ENCODE results near the gene ZNF19. TPM values are rescaled to one million over a fixed set of nuclear protein-coding genes. Genes with fewer than 3 reads are reported as not detected.

The ZNF19 gene
- total RNA-seq, 1 donor from 2014 or later = 2.1 TPM

GRCh38 chr16:71479420-71479819 lies 9.7 kb downstream of the ZNF19 start:
- peaks cover 29% of the 10 kb centered on the region for H3K36me3 Mint-ChIP-seq (ENCODE audit: low read depth)
- H3K4me3 Mint-ChIP-seq (ENCODE audit: unreplicated experiment) = no peak overlapping the region
- H3K27me3 Mint-ChIP-seq (ENCODE audit: low read depth) = no peaks in the 10 kb centered on the region
- no peak overlapping the region for H3K27ac Mint-ChIP-seq (ENCODE audit: unreplicated experiment)
- peaks cover 19% of the 10 kb centered on the region for H3K4me1 Mint-ChIP-seq (ENCODE audit: low read depth)
- DNase-seq (ENCODE audit: low spot score) = no peak
- TF ChIP-seq CTCF (IDR thresholded peaks at IDR 0.05) = peak; percentile 70
- H3K9me3 Mint-ChIP-seq (ENCODE audit: low read depth) = no peaks in the 10 kb centered on the region

GRCh38 chr16:71476457-71477124 lies 12.5 kb downstream of the ZNF19 start:
- no peaks in the 10 kb centered on the region for H3K27me3 Mint-ChIP-seq (ENCODE audit: low read depth)
- no peak for DNase-seq (ENCODE audit: low spot score)
- no peaks in the 10 kb centered on the region for H3K9me3 Mint-ChIP-seq (ENCODE audit: low read depth)
- no peak for TF ChIP-seq CTCF (IDR thresholded peaks at IDR 0.05)
- peaks cover 29% of the 10 kb centered on the region for H3K36me3 Mint-ChIP-seq (ENCODE audit: low read depth)
- H3K4me1 Mint-ChIP-seq (ENCODE audit: low read depth) = peaks cover 19% of the 10 kb centered on the region
- H3K4me3 Mint-ChIP-seq (ENCODE audit: unreplicated experiment) = no peak overlapping the region
- no peak overlapping the region for H3K27ac Mint-ChIP-seq (ENCODE audit: unreplicated experiment)

- no peaks in the 10 kb centered on the region for H3K9me3 Mint-ChIP-seq (ENCODE audit: low read depth)
- peaks cover 29% of the 10 kb centered on the region for H3K36me3 Mint-ChIP-seq (ENCODE audit: low read depth)
- H3K27ac Mint-ChIP-seq (ENCODE audit: unreplicated experiment) = peak overlapping the region; percentile 67
- DNase-seq (ENCODE audit: low spot score) = no peak
- no peak overlapping the region for H3K4me3 Mint-ChIP-seq (ENCODE audit: unreplicated experiment)
- peaks cover 19% of the 10 kb centered on the region for H3K4me1 Mint-ChIP-seq (ENCODE audit: low read depth)
- no peaks in the 10 kb centered on the region for H3K27me3 Mint-ChIP-seq (ENCODE audit: low read depth)
- no peak for TF ChIP-seq CTCF (IDR thresholded peaks at IDR 0.05)
Observed at GRCh38 chr16:71474864-71475263, 14.3 kb downstream of the ZNF19 start.

- Mint-ChIP-seq H3K36me3 (ENCODE audit: low read depth) (peaks cover 29% of the 10 kb centered on the region), H3K27me3 (ENCODE audit: low read depth) (no peaks in the 10 kb centered on the region), H3K4me3 (ENCODE audit: unreplicated experiment) (no peak overlapping the region), H3K27ac (ENCODE audit: unreplicated experiment) (no peak overlapping the region), H3K9me3 (ENCODE audit: low read depth) (no peaks in the 10 kb centered on the region), H3K4me1 (ENCODE audit: low read depth) (peaks cover 19% of the 10 kb centered on the region)
- no peak for DNase-seq (ENCODE audit: low spot score)
- no peak for TF ChIP-seq CTCF (IDR thresholded peaks at IDR 0.05)
Observed at GRCh38 chr16:71473891-71474290, 15.2 kb downstream of the ZNF19 start.

- peaks cover 26% of the 10 kb centered on the region for H3K36me3 Mint-ChIP-seq (ENCODE audit: low read depth)
- peaks cover 19% of the 10 kb centered on the region for H3K4me1 Mint-ChIP-seq (ENCODE audit: low read depth)
- H3K9me3 Mint-ChIP-seq (ENCODE audit: low read depth) = no peaks in the 10 kb centered on the region
- TF ChIP-seq CTCF (IDR thresholded peaks at IDR 0.05) = no peak
- H3K4me3 Mint-ChIP-seq (ENCODE audit: unreplicated experiment) = no peak overlapping the region
- H3K27ac Mint-ChIP-seq (ENCODE audit: unreplicated experiment) = no peak overlapping the region
- DNase-seq (ENCODE audit: low spot score) = no peak
- no peaks in the 10 kb centered on the region for H3K27me3 Mint-ChIP-seq (ENCODE audit: low read depth)
Observed at GRCh38 chr16:71472931-71473330, 16.2 kb downstream of the ZNF19 start.
